Loucy (cell line): ENCODE data around the gene PHTF1.

Experiments
- EZH2phosphoT487 ChIP-seq: fragments of 200-600 bp; IDR thresholded peaks from 2 replicates; pipeline ENCODE4 v1.6.1; 2018; ENCODE audit warnings: antibody characterized with exemption, mild to moderate bottlenecking, moderate library complexity, borderline replicate concordance
- TF ChIP-seq, protein P1 (sequence below): fragments of 200-600 bp; sonication (generic); conservative IDR thresholded peaks from 2 replicates; pipeline ENCODE4 v1.5.1; 2014; ENCODE audit warnings: mild to moderate bottlenecking, antibody characterized with exemption, low read length

DNA sequence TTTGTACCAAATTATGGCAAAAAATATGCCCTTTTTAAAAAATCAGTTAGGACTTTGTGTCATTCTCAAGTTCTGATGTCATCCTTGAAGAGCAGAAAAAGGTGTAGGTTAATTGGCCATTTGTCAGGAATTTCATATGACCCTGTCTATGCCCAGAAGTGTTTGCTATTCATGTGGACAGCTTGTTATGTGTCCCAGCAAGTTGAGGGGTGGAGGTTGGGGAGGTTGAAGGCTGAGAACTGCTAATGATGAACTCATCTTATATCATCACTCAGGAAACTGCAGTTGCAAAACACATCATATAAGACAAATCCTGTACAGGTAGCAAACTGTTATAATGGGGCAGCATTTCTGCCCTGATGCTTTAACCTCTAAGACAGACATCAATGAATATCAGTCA, 106.5 kb downstream of the PHTF1 start:
- TF ChIP-seq, protein P1, sequence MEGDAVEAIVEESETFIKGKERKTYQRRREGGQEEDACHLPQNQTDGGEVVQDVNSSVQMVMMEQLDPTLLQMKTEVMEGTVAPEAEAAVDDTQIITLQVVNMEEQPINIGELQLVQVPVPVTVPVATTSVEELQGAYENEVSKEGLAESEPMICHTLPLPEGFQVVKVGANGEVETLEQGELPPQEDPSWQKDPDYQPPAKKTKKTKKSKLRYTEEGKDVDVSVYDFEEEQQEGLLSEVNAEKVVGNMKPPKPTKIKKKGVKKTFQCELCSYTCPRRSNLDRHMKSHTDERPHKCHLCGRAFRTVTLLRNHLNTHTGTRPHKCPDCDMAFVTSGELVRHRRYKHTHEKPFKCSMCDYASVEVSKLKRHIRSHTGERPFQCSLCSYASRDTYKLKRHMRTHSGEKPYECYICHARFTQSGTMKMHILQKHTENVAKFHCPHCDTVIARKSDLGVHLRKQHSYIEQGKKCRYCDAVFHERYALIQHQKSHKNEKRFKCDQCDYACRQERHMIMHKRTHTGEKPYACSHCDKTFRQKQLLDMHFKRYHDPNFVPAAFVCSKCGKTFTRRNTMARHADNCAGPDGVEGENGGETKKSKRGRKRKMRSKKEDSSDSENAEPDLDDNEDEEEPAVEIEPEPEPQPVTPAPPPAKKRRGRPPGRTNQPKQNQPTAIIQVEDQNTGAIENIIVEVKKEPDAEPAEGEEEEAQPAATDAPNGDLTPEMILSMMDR: no peak
- no peak for TF ChIP-seq EZH2phosphoT487
